Activated CD4-positive, alpha-beta T cell treated with anti-CD3 and anti-CD28 coated beads for 4 hours (primary cell): ENCODE data around the gene MAST4.

ENCODE experiments used
- DNase-seq, 2 donors: peaks; one replicate each; pipeline ENCODE4 v3.0.0-alpha.2; 2020

The MAST4 gene

DNA sequence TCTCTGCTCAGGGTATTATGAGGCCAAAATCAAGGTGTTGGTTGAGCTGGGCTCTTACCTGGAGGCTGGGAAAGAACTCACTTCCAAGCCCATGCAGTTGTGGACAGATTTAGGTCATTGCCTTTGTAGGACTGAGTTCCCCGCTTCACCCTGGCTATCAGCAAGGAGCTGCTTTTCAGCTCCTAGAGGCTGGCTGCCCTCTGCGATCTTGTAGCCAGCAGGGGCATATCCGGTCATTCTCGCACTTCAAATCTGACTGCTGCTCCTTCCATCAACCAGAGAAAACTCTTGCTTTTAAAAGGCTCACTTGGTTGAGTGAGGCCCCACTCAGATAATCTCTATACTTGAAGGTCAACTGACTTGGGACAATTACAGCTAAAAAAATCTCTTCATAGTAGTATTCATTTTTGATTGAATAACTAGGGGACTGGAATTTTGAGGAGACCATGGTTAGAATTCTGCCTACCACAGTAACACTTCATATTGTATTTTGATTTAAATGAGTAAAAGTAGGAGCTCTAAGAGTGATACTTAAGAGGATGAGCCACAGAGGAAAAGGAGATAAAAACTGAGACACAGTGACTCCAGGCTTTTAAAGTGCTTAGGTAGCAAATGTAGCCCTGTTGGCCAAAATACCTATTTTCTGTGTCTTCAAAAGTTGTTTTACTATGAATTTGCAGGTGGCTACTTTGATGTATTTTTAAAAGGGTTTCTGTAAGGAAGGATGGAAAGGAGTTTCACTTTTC lies 463.0 kb downstream of the MAST4 start:
- no peak for DNase-seq

DNA sequence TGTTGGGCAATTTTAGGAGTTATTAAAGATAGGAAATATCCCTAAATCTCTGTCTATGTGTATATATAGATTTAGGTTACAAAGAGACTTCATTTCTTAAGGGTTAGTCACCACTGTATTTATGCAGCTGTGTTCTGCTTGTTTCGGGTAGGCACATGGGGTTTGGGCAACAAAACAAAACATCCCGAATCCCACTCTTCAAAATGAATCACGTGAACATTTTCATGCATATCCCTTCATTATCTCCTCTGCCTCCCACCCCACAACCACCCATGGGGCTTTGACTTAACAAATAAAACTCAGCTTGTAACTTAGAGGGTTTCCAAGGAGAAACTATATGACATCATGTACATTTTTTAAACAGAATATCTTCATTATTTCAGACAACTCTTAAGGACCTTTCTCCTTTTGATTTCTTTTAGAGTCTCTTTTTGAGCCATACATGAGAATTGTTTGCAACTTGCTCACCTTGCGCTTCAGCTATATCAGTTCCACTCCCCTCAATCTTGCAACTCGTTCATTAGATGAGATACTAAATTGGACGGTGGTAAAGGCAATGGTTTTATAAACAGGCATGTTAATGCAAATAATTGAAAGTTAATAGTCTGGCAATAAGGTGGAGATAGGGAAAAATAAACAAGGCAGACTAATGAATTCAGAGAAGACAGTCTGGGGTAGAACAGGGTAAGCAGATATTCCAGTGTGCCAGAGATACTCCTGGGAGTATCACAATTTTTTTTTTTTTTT lies 463.7 kb downstream of the MAST4 start:
- DNase-seq, result no peak

DNA sequence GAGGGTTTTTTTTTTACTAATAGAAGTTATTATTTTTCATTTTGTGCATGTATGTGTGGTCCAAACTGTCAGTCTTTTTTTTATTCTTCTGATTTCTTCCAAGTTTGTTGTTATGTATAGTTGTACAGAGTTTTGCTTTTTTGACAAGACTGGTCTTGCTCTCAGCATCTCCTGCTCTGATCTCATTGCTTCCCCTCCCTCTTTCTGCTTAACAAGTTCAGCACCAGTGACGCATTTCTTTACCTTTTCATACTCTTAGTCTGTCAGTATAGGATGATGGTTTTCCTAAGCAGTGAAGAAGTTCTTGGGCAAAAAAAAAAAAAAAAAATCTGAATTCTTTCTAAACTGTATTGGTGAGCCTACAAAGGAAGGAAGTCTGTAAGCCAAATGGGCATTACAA lies 465.3 kb downstream of the MAST4 start:
- DNase-seq, result no peak

DNA sequence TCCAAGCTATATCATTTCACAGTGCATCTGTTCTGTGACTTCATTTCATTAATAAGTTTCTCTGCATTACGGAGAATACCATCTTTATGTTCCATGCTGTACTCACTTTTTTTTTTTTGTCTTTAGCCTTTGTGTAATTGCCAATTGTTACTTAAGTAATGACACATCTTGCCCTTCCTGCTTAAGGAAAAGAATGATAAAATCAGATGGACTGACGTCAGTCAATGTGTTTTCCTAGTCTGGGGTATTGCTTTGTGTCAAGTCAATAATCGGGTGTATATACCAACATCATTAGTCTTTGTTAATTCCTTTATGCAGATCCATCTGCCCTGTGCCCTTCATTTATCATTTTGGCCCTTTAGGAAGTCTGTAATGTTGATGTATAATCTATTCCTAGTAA lies 466.9 kb downstream of the MAST4 start:
- DNase-seq, result no peak

DNA sequence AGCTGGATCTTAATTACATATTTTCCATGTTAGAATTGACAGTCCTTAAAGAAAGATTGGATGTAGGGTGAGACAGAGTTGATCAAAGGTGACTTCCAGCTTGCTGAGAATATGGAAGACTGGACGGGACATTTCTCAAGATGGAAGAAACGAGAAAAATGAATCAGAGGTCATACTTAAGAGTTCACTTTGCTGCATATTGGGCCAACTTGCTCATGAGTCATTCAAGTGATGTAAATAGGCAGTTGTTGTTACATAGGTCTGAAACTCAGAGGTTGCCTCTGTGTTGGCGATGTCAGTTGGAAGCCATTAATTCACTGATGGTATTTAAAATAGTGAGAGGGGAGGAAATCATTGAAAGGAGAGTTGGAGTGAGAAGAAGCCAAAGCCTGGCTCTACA lies 467.6 kb downstream of the MAST4 start:
- DNase-seq, result no peak

DNA sequence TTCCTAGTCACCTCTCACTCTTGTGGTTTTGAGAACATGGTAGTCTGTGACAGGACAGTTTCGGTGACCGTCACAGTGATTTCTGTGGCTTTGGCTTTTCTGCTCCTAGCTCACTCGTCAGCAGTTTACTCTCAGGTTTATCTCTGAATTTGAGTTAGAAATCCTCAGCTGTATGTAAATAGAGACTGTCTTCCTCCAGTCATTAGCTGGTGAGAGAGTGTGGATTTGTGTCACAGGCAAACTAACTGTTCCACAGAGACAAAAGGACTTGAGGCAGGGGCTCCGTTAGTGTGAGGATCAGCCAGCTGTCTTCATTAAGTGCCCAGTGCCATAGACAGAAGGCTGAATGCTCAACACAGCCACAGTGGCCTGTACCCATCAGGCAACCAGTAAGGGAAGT lies 469.0 kb downstream of the MAST4 start:
- no peak for DNase-seq

DNA sequence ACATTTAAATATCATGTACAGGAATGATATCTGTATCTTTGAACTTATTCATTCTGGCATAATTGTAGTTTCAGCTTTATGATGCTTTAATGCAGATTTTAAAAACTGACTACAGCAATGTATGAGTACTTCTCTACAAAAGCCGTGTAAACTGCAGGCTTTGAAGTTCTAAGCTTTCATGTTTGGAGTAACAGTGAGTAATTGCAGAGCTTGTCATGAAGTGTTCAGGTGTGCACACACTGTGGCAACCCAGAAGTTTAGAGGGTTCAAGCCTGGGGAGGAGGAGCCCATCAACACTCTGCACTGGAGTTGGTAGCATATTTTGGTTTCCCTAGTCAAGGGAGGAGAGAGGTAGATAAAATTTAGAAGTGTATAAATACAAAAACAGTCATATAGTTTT lies 469.5 kb downstream of the MAST4 start:
- DNase-seq, result no peak

DNA sequence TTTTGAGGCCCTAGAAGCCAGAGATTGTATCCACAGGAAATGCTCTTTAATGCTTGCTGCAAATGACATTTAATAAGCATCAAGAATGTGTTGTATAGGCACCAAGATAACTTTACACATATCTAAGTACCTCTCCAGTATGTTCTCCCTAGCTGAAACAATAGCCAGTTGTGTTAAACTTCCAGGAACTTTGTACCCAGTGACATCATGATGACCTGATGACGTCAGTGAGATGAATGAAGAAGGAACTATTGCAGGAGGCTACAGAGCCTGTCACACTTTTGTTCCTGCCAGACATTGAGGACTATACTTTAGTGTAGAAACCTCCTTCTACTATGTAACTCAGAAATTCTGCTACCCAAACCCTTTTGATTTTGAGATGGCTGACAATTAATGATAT lies 470.6 kb downstream of the MAST4 start:
- no peak for DNase-seq

DNA sequence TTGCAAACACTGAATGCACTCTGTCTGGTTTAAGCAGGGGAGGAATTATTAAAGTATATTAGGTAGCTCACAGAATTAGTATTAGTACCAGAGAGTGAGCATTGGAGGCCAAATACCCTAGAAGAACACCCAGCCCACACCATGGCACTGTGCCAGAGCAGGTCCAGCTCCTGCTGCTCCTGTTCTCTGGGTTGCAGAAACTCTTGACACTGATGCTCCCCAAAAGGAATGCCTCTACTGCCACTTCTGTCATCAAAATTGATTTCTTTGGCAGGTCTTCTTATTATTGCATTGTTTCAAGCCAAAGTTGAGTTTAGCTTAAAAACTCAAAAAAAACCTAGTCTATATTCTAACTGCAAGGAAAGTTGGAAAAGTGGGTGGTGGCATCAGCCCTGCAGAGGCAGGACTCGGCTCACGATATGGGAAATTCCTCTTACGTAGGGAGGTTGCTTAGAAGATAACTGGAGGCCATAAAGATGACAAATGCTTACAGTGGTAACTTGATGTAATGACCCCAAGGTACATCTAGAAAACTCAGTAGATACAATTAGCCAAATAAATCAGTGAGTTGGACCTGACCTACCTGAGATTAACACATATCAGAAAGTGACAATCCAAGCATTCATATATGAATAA lies 477.0 kb downstream of the MAST4 start:
- no peak for DNase-seq

DNA sequence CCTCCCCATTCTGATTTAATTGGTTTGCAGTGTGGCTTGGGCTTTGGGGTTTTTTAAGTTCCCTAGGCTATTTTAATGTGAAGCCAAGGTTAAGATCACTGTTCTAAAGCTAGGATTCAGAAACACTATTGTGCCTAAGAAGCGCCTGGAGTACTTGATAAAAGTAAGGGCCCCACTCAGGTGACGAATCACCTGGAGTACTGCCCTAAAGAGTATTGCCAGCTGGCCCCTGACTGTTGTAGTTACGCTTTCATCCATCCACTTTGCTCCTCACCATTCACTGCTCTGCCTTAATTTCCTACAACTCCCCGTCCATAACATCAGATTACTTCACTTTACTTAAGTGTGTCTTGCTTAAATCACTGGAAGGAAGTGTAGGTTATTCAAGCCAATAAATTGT lies 481.1 kb downstream of the MAST4 start:
- no peak for DNase-seq

DNA sequence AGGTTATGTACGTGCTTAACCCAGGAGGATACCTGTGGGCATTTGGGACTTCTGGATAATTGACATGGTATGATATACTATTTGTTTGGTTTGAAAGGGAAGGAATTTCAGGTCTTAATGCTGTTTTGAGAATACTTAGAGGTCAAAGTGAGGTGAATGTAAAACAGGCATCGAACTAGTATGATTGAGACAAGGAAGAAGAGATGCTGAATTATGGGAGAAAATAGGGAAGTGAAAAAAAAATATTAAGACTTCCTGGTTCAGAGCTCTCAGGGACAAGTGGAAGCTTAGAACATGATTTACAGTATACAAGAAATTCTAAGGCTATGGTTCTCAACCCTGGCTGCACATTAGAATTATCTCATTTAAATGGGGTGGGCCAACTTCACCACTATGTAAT lies 485.1 kb downstream of the MAST4 start:
- no peak for DNase-seq

DNA sequence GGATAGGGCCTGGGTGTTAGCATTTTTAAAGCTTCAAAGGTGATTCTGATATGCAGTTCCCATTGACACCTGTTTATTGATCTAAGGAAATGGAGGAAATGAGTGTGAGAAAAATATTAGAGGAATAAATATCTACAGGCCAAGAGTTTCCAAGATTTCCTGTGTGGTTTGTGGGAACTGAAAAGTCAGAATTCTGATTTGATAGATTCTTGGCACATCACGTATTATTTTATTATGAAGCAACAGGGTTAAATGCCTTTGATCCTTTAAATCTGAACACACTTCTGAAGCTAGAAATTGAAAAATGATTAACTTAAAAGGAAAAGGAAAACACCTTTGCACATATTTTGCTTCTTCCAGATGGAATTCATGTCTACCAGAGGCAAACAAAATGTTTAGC lies 486.7 kb downstream of the MAST4 start:
- DNase-seq, result no peak

DNA sequence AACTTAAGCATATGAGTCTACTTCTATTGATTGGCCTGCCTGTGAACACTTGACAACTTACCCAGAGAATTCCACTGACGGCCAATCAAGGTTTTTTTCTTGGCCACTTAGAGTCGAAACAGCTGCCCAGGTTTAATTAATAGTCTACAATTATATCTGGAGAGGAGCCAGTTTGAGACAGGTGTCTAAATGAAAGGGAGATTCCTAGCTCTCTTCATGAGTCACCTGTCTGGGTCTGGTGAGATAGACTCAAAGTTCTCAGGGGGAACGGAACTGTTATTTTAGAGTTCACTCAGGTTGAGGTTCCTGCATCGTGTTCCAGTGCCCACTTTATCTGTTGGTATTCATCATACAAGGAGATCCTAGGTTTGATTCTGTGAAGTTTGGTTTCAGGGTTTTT lies 489.4 kb downstream of the MAST4 start:
- DNase-seq, result peak in 1 of 2 donors; percentile 8

DNA sequence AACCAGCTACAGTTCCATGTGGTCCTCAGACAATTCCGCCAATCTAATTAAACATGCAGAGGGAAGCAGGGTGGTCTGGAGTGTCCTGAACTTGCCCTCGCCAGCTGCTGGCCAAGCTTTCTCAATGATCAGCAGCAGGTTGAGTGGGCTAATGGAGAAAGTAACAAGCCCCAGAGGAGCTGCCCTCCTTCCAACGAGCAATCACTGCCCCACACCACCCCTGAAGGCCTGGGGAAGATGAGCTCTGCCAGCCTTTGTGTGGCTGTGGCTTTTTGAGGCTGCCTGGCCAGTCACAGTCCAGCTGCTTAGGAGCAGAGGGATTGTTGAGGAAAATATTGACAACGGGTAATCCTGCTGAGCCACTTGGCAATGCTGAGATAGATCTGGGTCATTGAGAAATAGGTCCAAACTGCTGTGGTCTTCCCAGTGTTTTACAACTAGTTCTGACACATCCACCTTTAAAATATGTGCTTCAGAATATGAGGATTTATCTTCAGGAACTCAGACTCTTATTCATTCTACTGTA lies 493.1 kb downstream of the MAST4 start:
- no peak for DNase-seq

DNA sequence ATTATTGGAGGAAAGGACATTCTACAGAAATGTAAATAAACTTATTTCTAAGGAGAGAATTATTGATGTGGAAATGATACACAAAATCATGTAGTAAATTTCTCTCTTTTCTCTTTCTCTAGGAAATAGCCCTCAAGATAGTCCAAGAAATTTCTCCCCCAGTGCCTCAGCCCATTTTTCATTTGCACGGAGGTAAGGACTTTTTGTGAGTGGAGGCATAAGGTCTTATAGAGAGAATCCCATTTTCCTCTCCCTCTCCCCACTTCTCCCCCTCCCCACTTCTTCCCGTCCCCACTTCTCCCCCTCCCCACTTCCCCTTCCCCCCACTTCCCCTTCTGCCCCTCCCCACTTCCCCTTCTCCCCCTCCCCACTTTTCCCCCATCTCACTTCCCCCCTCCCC lies 493.8 kb downstream of the MAST4 start:
- no peak for DNase-seq

DNA sequence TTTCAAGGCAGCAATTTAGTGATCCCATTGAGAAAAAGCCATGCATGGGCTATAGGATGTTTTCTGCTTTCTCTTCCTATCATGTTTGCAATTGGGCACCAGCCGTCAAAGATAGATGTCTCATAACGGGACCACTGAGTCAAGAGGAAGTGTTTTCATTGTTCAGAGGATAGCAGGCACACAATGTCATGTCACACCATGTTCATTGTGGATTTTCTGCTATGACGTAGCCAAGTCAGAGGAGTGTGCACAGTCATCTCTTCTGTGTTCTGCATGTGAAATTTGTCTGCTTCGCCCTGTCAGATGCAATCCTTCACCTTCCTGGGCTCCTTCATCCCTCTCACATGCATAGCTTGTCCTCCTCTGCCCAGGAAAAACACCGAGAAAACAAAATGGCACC lies 494.4 kb downstream of the MAST4 start:
- no peak for DNase-seq

DNA sequence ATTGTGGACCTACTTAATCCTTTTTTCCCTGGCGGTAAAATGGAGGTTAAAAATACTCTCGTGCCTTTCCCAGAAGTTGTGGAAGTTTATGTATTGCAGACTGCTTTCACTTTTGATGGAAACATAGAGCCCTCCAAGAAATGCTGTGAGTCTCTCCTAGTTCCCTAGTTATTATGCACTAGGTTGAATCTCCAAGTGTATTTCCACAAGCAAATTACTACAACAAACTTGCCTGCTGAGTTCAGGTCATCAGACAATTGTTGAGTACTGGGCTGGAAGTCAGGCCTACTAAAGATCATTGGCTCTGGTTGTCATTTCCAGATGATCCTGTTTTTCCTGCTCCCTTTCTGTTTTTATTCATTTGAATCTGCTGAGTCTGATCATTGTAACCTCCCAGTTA lies 496.3 kb downstream of the MAST4 start:
- no peak for DNase-seq

DNA sequence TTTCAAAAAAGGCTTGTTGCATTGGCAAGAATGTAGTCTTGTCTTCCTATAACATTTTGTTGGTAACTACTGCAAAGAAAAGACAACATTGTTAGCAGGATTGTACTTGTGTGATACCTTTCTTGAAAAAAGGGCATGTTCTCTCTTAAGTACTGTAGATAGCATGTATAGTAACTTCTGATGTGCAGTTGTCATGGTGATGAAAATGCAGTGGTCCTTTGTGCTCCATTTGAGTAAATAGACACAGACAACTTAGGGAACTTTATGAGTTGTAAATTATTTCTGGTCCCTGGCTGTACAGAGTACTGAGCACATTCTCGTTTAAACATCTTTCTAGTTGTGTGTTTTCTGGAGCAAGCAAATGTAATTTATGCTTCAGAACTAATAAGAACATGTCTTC lies 497.1 kb downstream of the MAST4 start:
- DNase-seq, result no peak

DNA sequence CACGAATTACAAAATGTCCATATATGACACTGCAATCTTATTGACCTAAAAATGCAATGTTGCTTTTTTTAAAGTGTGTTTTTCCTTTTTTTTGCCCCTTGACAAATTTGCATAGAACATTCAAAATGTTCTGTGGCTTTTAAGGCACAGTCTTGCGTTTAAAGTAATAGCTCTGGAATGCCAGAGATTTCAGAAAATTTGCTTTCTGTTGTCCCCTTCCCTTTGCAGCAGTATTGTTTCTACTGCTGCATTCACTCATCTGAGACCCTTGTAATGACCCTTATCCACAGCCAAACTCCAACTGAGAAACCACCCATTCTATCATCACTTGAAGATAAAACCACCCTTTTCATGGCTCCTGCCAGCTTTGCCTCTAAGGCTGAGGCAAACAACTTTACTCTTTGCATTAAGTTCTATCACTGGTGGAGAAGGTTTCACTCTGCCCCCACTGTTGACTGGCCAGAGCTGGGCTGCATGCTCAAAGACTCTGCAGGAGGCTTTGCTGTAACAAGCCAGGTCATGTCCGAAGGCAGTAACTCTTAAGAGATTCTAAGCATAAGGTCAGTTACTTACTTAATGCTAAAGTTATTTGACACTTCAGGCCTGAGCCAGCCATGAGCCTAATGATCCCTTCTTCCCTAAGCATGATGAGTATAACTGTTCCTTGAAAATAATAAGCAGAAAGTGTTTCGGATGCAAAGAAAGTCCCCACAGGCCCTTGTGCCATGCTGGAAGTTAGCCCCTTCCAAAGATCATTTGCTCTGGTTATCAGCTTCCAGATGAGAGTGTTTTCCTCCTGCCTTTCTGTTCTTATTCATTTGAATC lies 498.5 kb downstream of the MAST4 start:
- no peak for DNase-seq

DNA sequence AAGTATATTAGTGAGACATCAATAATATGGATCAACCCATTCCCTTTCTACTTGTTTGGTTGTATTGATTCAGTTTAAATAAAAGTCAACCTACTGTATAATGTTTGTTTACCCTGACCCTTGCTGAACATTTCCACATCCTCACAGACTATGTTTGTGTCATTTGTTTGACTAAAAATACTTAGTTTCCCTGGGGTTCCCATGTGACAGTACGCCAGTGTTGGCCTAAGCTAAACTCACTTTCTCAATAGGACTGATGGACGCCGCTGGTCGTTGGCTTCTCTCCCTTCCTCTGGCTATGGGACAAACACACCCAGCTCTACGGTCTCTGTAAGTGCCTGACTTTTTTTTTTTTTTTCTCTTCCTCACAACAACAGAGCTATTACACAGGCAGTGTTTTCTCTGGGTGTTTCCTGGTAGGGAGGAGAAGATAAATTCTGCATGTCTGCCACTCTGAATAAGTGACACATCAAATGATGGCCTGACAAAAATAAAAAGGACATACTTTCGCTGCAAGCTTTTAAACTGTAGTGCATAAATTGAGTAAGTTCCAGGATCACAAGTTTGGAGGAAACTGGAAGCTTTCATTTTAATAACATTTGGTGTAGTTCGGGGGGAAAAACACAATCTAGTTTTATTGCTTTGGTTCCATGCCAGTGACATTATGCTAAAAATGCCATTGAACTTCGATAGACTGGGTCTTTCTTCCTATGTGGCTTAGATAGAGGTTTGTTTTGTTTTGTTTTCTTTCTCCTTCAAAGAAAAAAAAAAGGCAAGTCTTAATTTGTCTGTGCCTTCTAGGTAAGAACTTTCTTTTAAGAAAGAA lies 499.4 kb downstream of the MAST4 start:
- no peak for DNase-seq

DNA sequence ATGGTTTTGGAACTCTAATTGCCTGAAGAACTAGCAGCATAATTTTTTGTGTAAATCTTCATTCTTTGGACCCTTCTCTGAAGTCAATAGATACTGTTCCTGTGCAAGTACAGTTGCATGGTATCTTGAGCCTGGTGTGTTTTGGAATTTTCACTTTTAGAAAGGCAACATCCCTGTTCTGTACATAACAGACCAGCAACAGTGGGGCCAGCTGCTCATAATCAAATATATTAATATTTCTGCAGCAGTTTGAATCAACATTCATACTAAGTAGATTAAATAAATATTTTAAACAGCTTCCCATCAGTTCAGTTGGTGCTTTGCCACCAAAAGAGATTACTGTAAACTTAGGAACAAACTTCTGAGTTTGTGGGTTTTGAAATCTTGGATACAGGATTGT lies 502.5 kb downstream of the MAST4 start:
- no peak for DNase-seq

DNA sequence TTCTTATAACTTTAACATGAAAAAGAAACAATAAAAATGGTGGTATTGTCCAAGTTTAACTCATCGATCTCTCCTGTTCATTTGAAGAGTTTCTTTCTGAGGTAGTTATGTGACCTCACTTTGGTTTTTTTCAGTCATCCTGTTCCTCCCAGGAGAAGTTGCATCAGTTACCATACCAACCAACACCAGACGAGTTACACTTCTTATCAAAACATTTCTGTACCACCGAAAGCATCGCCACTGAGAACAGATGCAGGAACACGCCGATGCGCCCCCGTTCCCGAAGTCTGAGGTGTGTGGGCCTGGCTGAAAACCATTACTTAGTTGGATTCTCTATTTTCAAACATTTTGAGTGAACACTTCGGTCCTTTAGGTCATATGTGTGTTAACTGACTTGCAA lies 504.1 kb downstream of the MAST4 start:
- no peak for DNase-seq
